SIG-M5 (cell line): ENCODE data around the gene ZNF500.
"Not testable (repeated sequence)": the region's sequence is repeated elsewhere in the genome, so short reads cannot be mapped to it uniquely, and the experiment has no call there.

Source experiments
- DNase-seq: peaks from one replicate; lab custom pipeline; 2025; lab: John Stamatoyannopoulos, UW

The ZNF500 gene

GRCh38 chr16:4745274-4745569 is 21.7 kb downstream of the ZNF500 start:
- no peak for DNase-seq

DNA sequence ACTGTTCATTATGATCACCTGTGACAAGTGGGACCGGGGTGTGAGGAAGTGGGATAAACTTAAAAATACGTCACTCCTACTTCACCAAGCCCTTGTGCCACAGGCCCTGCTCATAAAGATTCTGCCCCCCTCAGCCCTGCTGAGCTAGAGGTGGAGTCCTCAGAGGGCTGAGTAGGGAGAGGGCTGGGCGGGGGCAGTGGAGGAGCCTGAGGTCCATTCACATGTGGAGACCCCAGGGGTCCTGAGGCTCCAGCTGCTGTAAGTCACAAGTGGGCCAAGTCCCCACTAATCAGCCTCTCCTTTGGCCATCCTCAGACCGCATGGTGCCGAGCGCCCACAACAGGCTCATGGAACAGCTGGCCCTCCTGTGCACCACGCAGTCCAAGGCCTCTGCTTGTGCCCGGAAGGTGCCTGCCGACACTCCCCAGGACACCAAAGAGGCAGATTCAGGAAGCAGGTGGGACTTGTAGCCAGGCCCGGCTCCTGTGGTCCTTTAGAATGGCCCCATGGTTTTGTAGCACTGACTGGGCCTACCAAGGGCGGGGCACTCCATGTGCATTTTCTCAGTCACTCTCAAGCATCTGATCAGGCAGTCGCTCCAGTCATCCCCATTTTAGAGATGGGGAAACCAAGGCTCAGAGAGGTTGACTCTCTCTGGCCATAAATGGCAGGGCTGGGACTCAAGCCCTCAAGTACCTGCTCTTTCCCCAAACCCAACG is 22.2 kb downstream of the ZNF500 start:
- no peak for DNase-seq

DNA sequence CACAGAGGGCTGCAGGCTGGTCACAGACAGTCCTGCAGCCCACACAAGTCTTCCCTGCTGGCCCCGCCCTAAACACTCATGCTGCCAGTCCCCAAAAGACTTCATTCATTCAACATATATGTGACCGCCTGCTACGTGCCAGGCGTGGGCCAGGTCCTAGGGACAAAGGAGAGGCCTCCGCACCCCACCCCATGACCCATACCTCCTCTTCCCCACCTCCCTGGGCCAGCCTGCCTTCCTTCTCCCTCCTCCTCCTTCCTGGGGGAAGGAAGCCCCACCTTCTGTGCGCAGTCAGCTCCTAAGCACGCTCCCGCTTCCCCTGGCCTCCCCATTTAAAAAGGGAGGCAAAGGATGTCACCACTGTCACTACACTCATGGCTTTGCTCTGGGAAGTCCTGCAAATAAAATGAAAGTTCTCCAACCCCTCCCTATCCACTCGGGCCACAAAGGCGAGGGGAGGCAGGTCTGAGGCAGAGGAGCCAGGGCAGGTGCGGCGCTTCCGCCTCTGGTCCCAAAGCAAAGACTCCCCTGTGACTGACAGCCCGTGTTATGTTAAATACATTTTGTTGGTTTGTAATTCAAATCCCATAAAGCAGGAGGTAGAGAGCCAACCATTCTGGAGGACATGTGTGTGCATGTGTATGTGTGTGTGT is 23.6 kb downstream of the ZNF500 start:
- DNase-seq = no peak

GRCh38 chr16:4738370-4738769 is 28.6 kb downstream of the ZNF500 start:
- DNase-seq = not testable (repeated sequence)

DNA sequence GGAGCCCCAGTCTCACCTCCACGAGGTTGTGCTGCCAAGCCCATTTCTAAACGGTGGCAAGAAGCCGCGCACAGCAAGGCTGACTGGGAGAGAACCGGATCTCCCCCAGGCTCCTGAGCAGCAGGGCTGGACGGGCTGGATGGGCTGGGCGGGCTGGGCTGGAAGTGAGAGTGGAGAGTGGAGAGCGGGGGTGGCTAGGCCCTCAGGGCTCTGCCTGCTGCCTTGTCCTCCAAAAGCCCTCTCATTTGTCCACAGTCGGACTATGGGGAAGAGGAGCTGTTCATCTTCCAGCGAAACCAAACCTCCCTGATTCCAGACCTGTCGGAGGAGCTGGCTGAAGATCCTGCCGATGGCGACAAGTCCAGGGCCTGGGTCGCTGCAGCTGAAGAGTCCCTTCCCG is 29.4 kb downstream of the ZNF500 start:
- DNase-seq = no peak

DNA sequence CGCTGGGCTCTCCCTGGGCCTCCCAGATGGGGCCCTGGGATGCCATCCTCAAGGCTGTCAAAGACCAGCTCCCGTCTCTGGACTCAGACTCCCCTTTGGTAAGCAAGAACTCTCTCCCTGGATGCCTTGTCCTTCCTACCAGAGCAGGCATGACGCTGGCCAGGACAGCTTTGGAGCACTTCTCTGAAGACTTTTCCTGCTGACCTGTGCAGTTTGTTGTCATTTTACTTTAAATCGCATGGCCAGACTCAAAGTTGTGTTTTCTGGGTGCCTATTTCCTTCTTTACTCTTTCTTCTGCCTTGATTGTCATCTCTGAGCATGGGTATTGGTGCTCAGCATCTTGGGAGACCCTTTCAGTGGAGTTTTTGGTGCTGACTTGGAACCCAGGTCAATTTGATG is 30.4 kb downstream of the ZNF500 start:
- DNase-seq = no peak

- DNase-seq = no peak
These were observed 32.0 kb downstream of the ZNF500 start for GRCh38 chr16:4734730-4735535.

DNA sequence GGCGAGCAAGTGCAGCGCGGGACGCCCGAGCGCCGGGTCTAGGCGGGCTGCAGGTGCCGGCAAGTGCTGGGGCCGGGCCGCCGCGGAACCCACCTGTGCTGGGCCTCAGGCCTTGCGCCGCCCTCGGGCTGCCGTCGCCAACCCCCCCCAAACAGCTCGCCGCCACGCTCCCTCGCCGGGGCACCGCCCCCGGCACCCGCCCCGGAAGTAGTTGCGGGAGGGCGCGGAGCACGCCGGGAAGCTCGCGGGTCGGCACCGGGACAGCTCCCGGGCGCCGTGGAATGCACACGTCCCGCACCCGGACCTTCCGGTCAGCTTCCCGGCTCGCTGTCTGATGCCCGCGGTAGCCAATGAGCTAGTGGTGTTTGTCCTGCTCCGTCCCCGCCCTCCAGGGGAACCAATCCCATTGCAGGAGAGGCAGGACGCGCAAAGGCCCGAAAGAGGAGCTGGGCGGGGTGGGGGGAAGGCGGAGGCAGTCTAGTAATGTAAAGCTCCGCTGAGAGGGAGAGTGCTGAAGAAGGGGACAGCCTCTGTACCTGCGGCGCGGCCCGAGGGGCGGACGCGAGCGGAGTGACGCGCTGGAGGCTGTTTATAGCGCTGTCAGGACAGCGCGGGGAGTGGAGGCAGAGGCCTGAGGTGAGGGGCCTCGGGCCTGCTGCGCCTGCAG is 32.8 kb downstream of the ZNF500 start, which contains the start of the genes ANKS3 and DNAAF8:
Gene ANKS3 (minus strand): TSS at position 209 of the 667 bp plus-strand sequence. CDS start 4,122 bp downstream, outside the sequence.
Gene DNAAF8 (plus strand): TSS at position 475 of the 667 bp plus-strand sequence. CDS start 1,978 bp downstream, outside the sequence.
- DNase-seq = peak; percentile 43

DNA sequence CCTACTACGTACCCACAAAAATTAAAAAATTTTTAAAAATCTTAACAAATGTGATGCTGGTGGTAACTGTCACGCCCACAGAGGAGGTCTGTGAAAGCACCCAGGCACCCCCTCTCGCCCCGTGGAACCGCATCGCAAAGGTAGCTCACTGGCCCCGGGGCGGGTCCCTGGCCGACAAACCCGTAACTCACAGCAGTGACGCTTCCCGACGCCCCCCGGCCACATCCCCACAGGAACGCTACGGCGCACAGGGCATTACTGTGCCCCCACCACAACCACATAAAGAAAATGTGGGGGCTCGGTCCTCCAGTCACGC is 33.3 kb downstream of the ZNF500 start:
- no peak for DNase-seq

- no peak for DNase-seq
These were observed 33.7 kb downstream of the ZNF500 start for GRCh38 chr16:4733211-4733742.

- DNase-seq = no peak
These were observed 37.1 kb downstream of the ZNF500 start for GRCh38 chr16:4729876-4730275.

GRCh38 chr16:4728676-4729075 is 38.3 kb downstream of the ZNF500 start:
- DNase-seq = no peak

DNA sequence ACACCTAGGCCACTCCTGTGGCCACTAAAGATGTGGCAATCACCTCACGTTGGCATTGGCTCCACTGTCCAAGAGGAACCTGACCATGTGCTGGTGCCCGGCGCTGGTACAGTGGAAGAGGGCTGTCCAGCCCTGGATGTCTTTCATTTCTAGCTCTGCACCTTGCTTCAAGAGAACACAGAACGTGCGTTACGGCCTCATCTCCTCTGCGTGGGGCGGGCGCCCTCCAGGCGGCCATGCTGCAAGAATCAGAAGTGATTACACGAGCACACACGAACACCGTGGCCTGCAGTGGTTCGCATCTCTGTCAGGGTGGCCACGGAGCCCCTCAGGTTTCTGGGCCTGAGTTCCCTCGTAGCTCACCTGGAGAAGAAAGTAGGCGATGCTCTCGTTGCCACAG is 40.3 kb downstream of the ZNF500 start:
- no peak for DNase-seq

- DNase-seq = no peak
These were observed 42.2 kb downstream of the ZNF500 start for GRCh38 chr16:4724661-4725270.

GRCh38 chr16:4723071-4723767 is 43.7 kb downstream of the ZNF500 start:
- DNase-seq = no peak

DNA sequence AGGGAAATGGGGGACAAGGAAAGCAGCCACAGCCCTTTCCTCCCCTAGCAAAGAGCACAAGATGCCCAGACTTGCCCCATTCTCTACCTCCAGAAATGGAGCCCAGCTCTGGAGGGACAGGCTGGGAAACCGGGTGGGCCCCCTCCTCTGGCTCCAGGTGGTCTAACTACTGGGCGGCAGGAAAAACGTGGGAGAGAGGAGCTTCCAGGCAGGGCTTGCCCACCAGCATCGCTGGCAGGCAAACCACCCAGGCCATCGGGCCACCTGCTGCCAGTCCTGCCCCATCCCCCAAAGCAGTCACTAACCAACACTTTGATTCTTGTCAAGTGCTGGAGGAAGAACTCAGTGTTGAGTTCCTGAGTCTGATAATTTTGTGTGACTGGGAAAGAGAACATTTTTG is 48.5 kb downstream of the ZNF500 start:
- DNase-seq = no peak

DNA sequence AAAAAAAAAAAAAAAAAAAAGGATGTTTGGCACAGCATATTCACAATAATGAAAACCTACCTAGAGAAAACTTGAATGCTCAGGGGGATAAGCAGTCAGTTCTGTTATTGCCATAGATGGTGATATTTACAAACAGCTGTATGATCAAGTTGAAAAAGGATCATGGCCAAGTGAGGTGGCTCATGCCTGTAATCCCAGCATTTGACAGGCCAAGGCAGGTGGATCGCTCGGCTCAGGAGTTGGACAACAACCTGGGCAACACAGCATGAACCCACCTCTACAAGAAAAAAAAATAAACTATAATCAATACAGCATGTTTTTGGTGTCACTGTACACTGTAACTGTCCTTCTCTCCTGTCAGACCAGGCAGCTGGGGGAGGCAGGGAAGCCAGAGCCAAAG is 52.0 kb downstream of the ZNF500 start:
- DNase-seq = no peak

- DNase-seq = no peak
These were observed 53.1 kb downstream of the ZNF500 start for GRCh38 chr16:4713663-4714501.

- no peak for DNase-seq
These were observed 57.5 kb downstream of the ZNF500 start for GRCh38 chr16:4709481-4709880.

DNA sequence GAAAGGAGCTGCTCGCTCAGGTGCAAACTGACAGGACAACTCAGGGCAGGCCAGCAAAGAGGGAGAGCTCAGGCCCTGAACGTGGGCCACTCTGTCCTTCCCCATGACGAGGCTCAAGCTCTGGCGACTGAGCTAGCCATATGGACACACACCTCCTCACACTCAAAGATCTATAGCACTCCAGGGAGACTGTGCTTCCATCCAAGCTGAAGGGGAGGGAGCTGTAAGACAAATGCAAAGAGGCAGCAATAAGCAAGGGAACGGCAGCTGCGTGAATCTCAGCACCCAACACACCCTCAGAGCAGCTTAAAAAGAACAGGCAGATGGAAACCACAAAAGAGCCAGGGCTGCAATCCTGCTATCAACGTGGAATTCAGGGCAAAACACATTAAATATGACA is 60.1 kb downstream of the ZNF500 start:
- no peak for DNase-seq
